Spleen (tissue), 7 donors: Measurements from ENCODE around the gene KIAA0586.

Experiments
- POLR2A ChIP-seq, 3 donors: fragments of 450-650 bp; IDR thresholded peaks; one replicate each; pipeline ENCODE4 v1.5.1; 2017; ENCODE audit warnings: antibody characterized with exemption in 3 of 3, mild to moderate bottlenecking in 1 of 3
- POLR2AphosphoS5 ChIP-seq, 3 donors: sonication (generic); formaldehyde crosslinking; IDR thresholded peaks; one replicate each; pipeline ENCODE4 v1.5.1; 2017; ENCODE audit warnings: antibody characterized with exemption in 3 of 3
- TF ChIP-seq, protein P1 (sequence below), 11 experiments: fragments of 200-600 bp in 7 of 11; fragments of 450-650 bp in 4 of 11; sonication (generic) in 4 of 11; IDR thresholded peaks in 8 of 11; conservative IDR thresholded peaks in 3 of 11; 1 replicate in 7 of 11; 2 replicates in 4 of 11; pipeline versions ENCODE4 v1.4.0 to v1.8.0; 2016 to 2021; ENCODE audit warnings: antibody characterized with exemption in 11 of 11, inconsistent platforms in 4 of 11, mild to moderate bottlenecking in 1 of 11
- donor health status: DM: no; HTN: no; CAD: no; lungs with moderate emphysema.
- donor health status: DM: no; HTN: no; CAD: no.
- donor health status: DM: no; HTN: no; CAD: no.

DNA sequence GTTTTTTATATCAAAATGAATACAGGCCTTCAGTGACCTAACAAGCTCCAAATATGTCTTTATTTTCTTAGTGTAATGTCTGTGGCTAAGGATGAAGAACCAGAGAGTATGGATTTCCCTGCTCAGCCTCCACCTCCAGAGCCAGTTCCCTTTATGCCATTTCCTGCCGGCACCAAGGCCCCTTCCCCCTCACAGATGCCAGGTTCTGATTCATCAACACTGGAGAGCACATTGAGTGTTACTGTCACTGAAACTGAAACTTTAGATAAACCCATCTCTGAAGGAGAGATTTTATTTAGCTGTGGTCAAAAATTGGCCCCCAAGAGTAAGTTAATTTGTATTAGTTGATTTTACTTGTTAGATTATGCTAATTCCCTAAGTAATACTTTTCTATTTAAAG, 61.0 kb downstream of the KIAA0586 start:
- TF ChIP-seq, protein P1, sequence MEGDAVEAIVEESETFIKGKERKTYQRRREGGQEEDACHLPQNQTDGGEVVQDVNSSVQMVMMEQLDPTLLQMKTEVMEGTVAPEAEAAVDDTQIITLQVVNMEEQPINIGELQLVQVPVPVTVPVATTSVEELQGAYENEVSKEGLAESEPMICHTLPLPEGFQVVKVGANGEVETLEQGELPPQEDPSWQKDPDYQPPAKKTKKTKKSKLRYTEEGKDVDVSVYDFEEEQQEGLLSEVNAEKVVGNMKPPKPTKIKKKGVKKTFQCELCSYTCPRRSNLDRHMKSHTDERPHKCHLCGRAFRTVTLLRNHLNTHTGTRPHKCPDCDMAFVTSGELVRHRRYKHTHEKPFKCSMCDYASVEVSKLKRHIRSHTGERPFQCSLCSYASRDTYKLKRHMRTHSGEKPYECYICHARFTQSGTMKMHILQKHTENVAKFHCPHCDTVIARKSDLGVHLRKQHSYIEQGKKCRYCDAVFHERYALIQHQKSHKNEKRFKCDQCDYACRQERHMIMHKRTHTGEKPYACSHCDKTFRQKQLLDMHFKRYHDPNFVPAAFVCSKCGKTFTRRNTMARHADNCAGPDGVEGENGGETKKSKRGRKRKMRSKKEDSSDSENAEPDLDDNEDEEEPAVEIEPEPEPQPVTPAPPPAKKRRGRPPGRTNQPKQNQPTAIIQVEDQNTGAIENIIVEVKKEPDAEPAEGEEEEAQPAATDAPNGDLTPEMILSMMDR (IDR thresholded peaks at IDR 0.05 in 8 of 11, conservative IDR thresholded peaks at IDR 0.05 in 3 of 11): no peak
- TF ChIP-seq POLR2A (IDR thresholded peaks at IDR 0.05) (no peak), POLR2AphosphoS5 (IDR thresholded peaks at IDR 0.05) (no peak)
